Measurements from ENCODE around the gene CLDN14. TPM values are rescaled to one million over a fixed set of nuclear protein-coding genes. Genes with fewer than 3 reads are reported as not detected.
"Not testable (repeated sequence)": the region's sequence is repeated elsewhere in the genome, so short reads cannot be mapped to it uniquely, and the experiment has no call there.

The CLDN14 gene
- total RNA-seq, 4 donors from 2014 or later = 0.20 TPM; not detected in 3

DNA sequence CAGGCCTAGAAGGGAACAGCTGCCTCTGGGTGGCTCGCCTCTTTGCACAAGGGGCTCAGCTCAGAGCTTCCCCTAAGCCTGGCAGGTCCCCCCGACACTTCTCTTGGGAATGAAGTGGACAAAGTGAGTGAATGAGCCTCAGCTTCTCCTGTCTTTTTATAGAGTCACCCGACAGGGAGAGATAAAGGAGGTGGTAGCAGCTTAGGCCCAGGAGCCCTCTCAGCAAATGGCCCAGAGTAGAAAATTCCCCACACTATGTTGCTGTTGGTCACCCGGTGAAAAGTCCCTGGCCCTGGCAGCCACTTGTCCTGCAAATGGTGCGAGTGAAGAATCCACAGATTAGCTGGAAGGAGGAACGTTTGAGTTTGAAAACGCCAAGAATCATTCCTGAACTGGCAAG, 2.4 kb downstream of the CLDN14 start:
- H3K4me1 ChIP-seq = peaks cover 0 to 6% of the 10 kb centered on the region in 2 donors
- no peak for TF ChIP-seq POLR2A (IDR thresholded peaks at IDR 0.05)
- TF ChIP-seq, protein P1, sequence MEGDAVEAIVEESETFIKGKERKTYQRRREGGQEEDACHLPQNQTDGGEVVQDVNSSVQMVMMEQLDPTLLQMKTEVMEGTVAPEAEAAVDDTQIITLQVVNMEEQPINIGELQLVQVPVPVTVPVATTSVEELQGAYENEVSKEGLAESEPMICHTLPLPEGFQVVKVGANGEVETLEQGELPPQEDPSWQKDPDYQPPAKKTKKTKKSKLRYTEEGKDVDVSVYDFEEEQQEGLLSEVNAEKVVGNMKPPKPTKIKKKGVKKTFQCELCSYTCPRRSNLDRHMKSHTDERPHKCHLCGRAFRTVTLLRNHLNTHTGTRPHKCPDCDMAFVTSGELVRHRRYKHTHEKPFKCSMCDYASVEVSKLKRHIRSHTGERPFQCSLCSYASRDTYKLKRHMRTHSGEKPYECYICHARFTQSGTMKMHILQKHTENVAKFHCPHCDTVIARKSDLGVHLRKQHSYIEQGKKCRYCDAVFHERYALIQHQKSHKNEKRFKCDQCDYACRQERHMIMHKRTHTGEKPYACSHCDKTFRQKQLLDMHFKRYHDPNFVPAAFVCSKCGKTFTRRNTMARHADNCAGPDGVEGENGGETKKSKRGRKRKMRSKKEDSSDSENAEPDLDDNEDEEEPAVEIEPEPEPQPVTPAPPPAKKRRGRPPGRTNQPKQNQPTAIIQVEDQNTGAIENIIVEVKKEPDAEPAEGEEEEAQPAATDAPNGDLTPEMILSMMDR (IDR thresholded peaks at IDR 0.05 in 4 of 5, conservative IDR thresholded peaks at IDR 0.05 in 1 of 5) = no peak
- H3K27me3 ChIP-seq = no peaks in the 10 kb centered on the region
- no peak overlapping the region for H3K27ac ChIP-seq
- H3K9me3 ChIP-seq = no peaks in the 10 kb centered on the region
- ATAC-seq (no peak), DNase-seq (no peak)
- in situ Hi-C loops (cut with MboI; ENCODE audit: low sequenced_read_pairs in 4 of 4) (no loop called here), intact Hi-C loops (cut with DNase I; ENCODE audit: low total_unique reads) (no loop called here)
- no peak overlapping the region for H3K4me3 ChIP-seq
- H3K36me3 ChIP-seq = no peaks in the 10 kb centered on the region

DNA sequence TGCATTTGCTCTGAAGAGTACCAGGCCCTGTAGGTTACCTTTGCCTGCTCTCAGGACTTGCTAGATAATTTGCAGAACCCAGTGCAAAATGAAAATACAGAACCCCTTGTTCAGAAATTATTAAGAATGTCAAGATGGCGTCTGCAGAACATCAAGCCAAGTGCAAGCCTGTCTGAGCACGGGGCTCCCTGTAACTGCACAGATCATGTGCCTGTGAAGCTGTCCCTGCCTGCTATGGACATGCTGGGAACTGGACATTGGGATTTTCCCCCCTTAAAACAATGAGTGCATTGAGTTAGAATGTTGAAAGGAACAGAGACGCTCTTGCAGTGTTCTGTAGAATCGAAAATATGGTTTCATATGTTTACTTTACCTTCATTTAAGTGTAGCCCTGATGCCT, 2.9 kb downstream of the CLDN14 start:
- Histone ChIP-seq H3K27me3 (no peaks in the 10 kb centered on the region), H3K4me1 (peaks cover 0 to 6% of the 10 kb centered on the region in 2 donors), H3K27ac (no peak overlapping the region), H3K4me3 (no peak overlapping the region), H3K36me3 (no peaks in the 10 kb centered on the region), H3K9me3 (no peaks in the 10 kb centered on the region)
- in situ Hi-C loops (cut with MboI; ENCODE audit: low sequenced_read_pairs in 4 of 4) = no loop called here
- intact Hi-C loops (cut with DNase I; ENCODE audit: low total_unique reads) = no loop called here
- no peak for DNase-seq
- TF ChIP-seq, protein P1 (IDR thresholded peaks at IDR 0.05 in 4 of 5, conservative IDR thresholded peaks at IDR 0.05 in 1 of 5) = no peak
- no peak for TF ChIP-seq POLR2A (IDR thresholded peaks at IDR 0.05)
- no peak for ATAC-seq

DNA sequence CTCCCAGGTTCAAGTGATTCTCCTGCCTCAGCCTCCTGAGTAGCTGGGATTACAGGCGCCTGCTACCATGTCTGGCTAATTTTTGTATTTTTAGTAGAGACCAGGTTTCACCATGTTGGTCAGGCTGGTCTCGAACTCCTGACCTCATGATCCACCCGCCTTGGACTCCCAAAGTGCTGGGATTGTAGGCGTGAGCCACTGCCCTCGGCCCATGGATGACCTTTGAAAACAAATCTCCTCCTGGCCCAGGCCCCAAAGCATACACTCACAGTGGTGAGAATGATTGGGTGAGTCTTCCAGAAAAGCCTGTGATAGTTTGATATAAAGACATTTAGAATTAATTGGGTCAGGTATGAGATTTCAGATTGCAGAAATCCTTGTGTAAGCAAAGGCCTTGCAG, 3.4 kb downstream of the CLDN14 start:
- DNase-seq; H3K36me3 ChIP-seq; H3K4me1 ChIP-seq; H3K9me3 ChIP-seq; H3K27me3 ChIP-seq; H3K4me3 ChIP-seq; intact Hi-C loops (cut with DNase I; ENCODE audit: low total_unique reads); in situ Hi-C loops (cut with MboI; ENCODE audit: low sequenced_read_pairs in 4 of 4); H3K27ac ChIP-seq: not testable (repeated sequence)
- ATAC-seq = peak in 1 of 2 donors; percentile 41

DNA sequence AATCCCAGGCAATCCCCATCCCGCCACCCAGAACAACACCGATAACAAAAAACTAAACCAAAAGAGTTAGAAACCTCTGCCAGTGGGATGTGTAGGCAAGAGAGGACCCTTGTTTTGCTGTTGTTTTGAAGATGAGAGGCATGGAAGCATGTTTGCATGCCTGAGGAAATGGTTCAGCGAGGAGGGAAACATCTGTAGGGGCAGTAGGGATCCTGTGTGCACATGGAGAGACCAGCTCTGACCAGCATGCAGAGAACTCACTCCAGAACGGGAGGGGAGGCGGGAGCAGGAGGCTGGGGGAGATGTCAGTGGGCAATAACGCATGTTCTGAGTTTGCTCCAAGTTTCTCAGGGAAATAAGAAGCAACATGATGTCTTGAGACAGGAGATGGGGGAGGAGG, 5.3 kb downstream of the CLDN14 start:
- Histone ChIP-seq H3K4me1 (peaks cover 0 to 6% of the 10 kb centered on the region in 2 donors), H3K27ac (no peak overlapping the region), H3K9me3 (no peaks in the 10 kb centered on the region), H3K36me3 (no peaks in the 10 kb centered on the region), H3K4me3 (no peak overlapping the region), H3K27me3 (no peaks in the 10 kb centered on the region)
- no peak for TF ChIP-seq POLR2A (IDR thresholded peaks at IDR 0.05)
- TF ChIP-seq, protein P1 (IDR thresholded peaks at IDR 0.05 in 4 of 5, conservative IDR thresholded peaks at IDR 0.05 in 1 of 5) = no peak
- DNase-seq = no peak
- ATAC-seq = no peak
- in situ Hi-C loops (cut with MboI; ENCODE audit: low sequenced_read_pairs in 4 of 4) = no loop called here
- intact Hi-C loops (cut with DNase I; ENCODE audit: low total_unique reads) = no loop called here

DNA sequence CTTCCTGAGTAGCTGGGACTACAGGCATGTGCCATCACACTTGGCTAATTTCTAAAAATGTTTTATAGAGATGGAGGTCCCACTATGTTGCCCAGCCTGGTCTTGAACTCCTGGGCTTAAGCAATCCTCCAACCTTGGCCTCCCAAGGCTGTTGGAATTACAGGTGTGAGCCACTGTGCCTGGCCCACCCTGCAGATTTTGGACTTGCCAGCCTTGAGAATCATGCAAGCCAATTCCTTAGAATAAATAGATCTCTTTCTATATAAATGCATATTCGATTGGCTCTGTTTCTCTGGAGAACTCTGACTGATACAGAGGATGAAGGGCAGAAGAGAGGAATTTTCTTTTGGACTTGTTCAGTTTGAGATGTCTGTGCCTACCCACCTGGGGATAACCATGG, 6.7 kb downstream of the CLDN14 start:
- in situ Hi-C loops (cut with MboI; ENCODE audit: low sequenced_read_pairs in 4 of 4) = no loop called here
- Histone ChIP-seq H3K27ac (no peak overlapping the region), H3K4me3 (no peak overlapping the region), H3K27me3 (no peaks in the 10 kb centered on the region), H3K36me3 (no peaks in the 10 kb centered on the region), H3K4me1 (no peaks in the 10 kb centered on the region), H3K9me3 (no peaks in the 10 kb centered on the region)
- intact Hi-C loops (cut with DNase I; ENCODE audit: low total_unique reads) = no loop called here
- TF ChIP-seq, protein P1 (IDR thresholded peaks at IDR 0.05 in 4 of 5, conservative IDR thresholded peaks at IDR 0.05 in 1 of 5) = no peak
- no peak for TF ChIP-seq POLR2A (IDR thresholded peaks at IDR 0.05)
- no peak for DNase-seq
- no peak for ATAC-seq

Measured in gastrocnemius medialis (tissue), 4 donors.